ENCODE data around the gene NID1. TPM values are rescaled to one million over a fixed set of nuclear protein-coding genes. Genes with fewer than 3 reads are reported as not detected.

Gene NID1
- total RNA-seq, 2 experiments from 2014 or later, result 0.05 to 0.07 TPM

GRCh38 chr1:235997931-235998330 is 67.0 kb downstream of the NID1 start:
- peak overlapping the region; percentile 89 for H3K27ac Mint-ChIP-seq
- no peaks in the 10 kb centered on the region for H3K9me3 Mint-ChIP-seq
- H3K36me3 Mint-ChIP-seq, result no peaks in the 10 kb centered on the region
- intact Hi-C loops (cut with micrococcal nuclease), result loop anchor here (2.0 to 10.0 kb wide), 7 partner anchors 27 to 527 kb away; partner anchors contain the start of genes GNG4 and LGALS8
- DNase-seq, result no peak
- POLR2A ChIA-PET, result no interaction called here
- H3K4me3 Mint-ChIP-seq, result no peak overlapping the region
- peaks cover 44% of the 10 kb centered on the region for H3K4me1 Mint-ChIP-seq (ENCODE audit: low read depth)
- H3K27me3 Mint-ChIP-seq, result no peaks in the 10 kb centered on the region
- CTCF ChIA-PET, result interaction anchor here (1.5 to 2.8 kb wide), 2 partner anchors 26 to 69 kb away, joined by 3 to 22 read pairs; no protein-coding TSS in a partner anchor

GRCh38 chr1:235997049-235997448 is 67.8 kb downstream of the NID1 start:
- H3K36me3 Mint-ChIP-seq, result no peaks in the 10 kb centered on the region
- ChIA-PET POLR2A (no interaction called here), CTCF (no interaction called here)
- H3K4me3 Mint-ChIP-seq, result no peak overlapping the region
- no peaks in the 10 kb centered on the region for H3K9me3 Mint-ChIP-seq
- H3K27ac Mint-ChIP-seq, result no peak overlapping the region
- intact Hi-C loops (cut with micrococcal nuclease), result loop anchor here (10.0 kb wide), 2 partner anchors 352 to 528 kb away; partner anchors contain the start of genes GNG4 and LGALS8
- DNase-seq, result no peak
- peaks cover 44% of the 10 kb centered on the region for H3K4me1 Mint-ChIP-seq (ENCODE audit: low read depth)
- H3K27me3 Mint-ChIP-seq, result no peaks in the 10 kb centered on the region

GRCh38 chr1:235996048-235996785 is 68.7 kb downstream of the NID1 start:
- Mint-ChIP-seq H3K36me3 (no peaks in the 10 kb centered on the region), H3K27ac (no peak overlapping the region), H3K4me1 (ENCODE audit: low read depth) (peaks cover 37% of the 10 kb centered on the region), H3K27me3 (no peaks in the 10 kb centered on the region), H3K9me3 (no peaks in the 10 kb centered on the region), H3K4me3 (no peak overlapping the region)
- POLR2A ChIA-PET, result interaction anchor here (1.0 kb wide), 1 partner anchor 22 kb away, joined by 4 read pairs; no protein-coding TSS in a partner anchor
- CTCF ChIA-PET, result interaction anchor here (2.1 kb wide), 1 partner anchor 24 kb away, joined by 11 read pairs; no protein-coding TSS in a partner anchor
- intact Hi-C loops (cut with micrococcal nuclease), result loop anchor here (10.0 kb wide), 2 partner anchors 351 to 529 kb away; partner anchors contain the start of genes GNG4 and LGALS8
- DNase-seq, result peak; percentile 25

GRCh38 chr1:235995511-235995910 is 69.4 kb downstream of the NID1 start:
- H3K27me3 Mint-ChIP-seq, result no peaks in the 10 kb centered on the region
- no peak overlapping the region for H3K4me3 Mint-ChIP-seq
- peaks cover 32% of the 10 kb centered on the region for H3K4me1 Mint-ChIP-seq (ENCODE audit: low read depth)
- ChIA-PET CTCF (interaction anchor here (1.0 to 2.1 kb wide), 2 partner anchors 11 to 24 kb away, joined by 3 to 11 read pairs; no protein-coding TSS in a partner anchor), POLR2A (interaction anchor here (1.0 kb wide), 1 partner anchor 21 kb away, joined by 4 read pairs; no protein-coding TSS in a partner anchor)
- H3K27ac Mint-ChIP-seq, result no peak overlapping the region
- intact Hi-C loops (cut with micrococcal nuclease), result loop anchor here (10.0 kb wide), 2 partner anchors 351 to 529 kb away; partner anchors contain the start of genes GNG4 and LGALS8
- no peak for DNase-seq
- H3K9me3 Mint-ChIP-seq, result no peaks in the 10 kb centered on the region
- H3K36me3 Mint-ChIP-seq, result no peaks in the 10 kb centered on the region

GRCh38 chr1:235993652-235994051 is 71.2 kb downstream of the NID1 start:
- peaks cover 8% of the 10 kb centered on the region for H3K9me3 Mint-ChIP-seq
- ChIA-PET CTCF (no interaction called here), POLR2A (no interaction called here)
- H3K27ac Mint-ChIP-seq, result no peak overlapping the region
- intact Hi-C loops (cut with micrococcal nuclease), result loop anchor here (10.0 kb wide), 2 partner anchors 349 to 531 kb away; partner anchors contain the start of genes GNG4 and LGALS8
- no peaks in the 10 kb centered on the region for H3K27me3 Mint-ChIP-seq
- no peak for DNase-seq
- H3K36me3 Mint-ChIP-seq, result peaks cover 2% of the 10 kb centered on the region
- peaks cover 13% of the 10 kb centered on the region for H3K4me1 Mint-ChIP-seq (ENCODE audit: low read depth)
- H3K4me3 Mint-ChIP-seq, result no peak overlapping the region

- no peak for DNase-seq
- H3K4me3 Mint-ChIP-seq, result no peak overlapping the region
- no peak overlapping the region for H3K27ac Mint-ChIP-seq
- ChIA-PET POLR2A (no interaction called here), CTCF (no interaction called here)
- intact Hi-C loops (cut with micrococcal nuclease), result loop anchor here (10.0 kb wide), 2 partner anchors 348 to 532 kb away; partner anchors contain the start of genes GNG4 and LGALS8
- H3K9me3 Mint-ChIP-seq, result peaks cover 9% of the 10 kb centered on the region
- H3K4me1 Mint-ChIP-seq (ENCODE audit: low read depth), result peaks cover 7% of the 10 kb centered on the region
- H3K27me3 Mint-ChIP-seq, result no peaks in the 10 kb centered on the region
- peaks cover 2% of the 10 kb centered on the region for H3K36me3 Mint-ChIP-seq
Measured at GRCh38 chr1:235992868-235993267, 72.0 kb downstream of the NID1 start.

- ChIA-PET POLR2A (no interaction called here), CTCF (no interaction called here)
- H3K27me3 Mint-ChIP-seq, result no peaks in the 10 kb centered on the region
- no peak overlapping the region for H3K4me3 Mint-ChIP-seq
- DNase-seq, result no peak
- H3K9me3 Mint-ChIP-seq, result peaks cover 9% of the 10 kb centered on the region
- H3K36me3 Mint-ChIP-seq, result peaks cover 2% of the 10 kb centered on the region
- intact Hi-C loops (cut with micrococcal nuclease), result loop anchor here (10.0 kb wide), 2 partner anchors 348 to 532 kb away; partner anchors contain the start of genes GNG4 and LGALS8
- peaks cover 5% of the 10 kb centered on the region for H3K4me1 Mint-ChIP-seq (ENCODE audit: low read depth)
- no peak overlapping the region for H3K27ac Mint-ChIP-seq
Measured at GRCh38 chr1:235992346-235992745, 72.5 kb downstream of the NID1 start.

- ChIA-PET CTCF (no interaction called here), POLR2A (no interaction called here)
- no peak overlapping the region for H3K4me3 Mint-ChIP-seq
- DNase-seq, result no peak
- H3K4me1 Mint-ChIP-seq (ENCODE audit: low read depth), result no peaks in the 10 kb centered on the region
- peaks cover 2% of the 10 kb centered on the region for H3K36me3 Mint-ChIP-seq
- peaks cover 9% of the 10 kb centered on the region for H3K9me3 Mint-ChIP-seq
- no peak overlapping the region for H3K27ac Mint-ChIP-seq
- intact Hi-C loops (cut with micrococcal nuclease), result loop anchor here (10.0 kb wide), 2 partner anchors 346 to 534 kb away; partner anchors contain the start of genes GNG4 and LGALS8
- no peaks in the 10 kb centered on the region for H3K27me3 Mint-ChIP-seq
Measured at GRCh38 chr1:235990330-235990795, 74.5 kb downstream of the NID1 start.

- intact Hi-C loops (cut with micrococcal nuclease), result no loop called here
- Mint-ChIP-seq H3K4me1 (ENCODE audit: low read depth) (no peaks in the 10 kb centered on the region), H3K9me3 (peaks cover 9% of the 10 kb centered on the region), H3K36me3 (peaks cover 2% of the 10 kb centered on the region), H3K27me3 (no peaks in the 10 kb centered on the region), H3K27ac (no peak overlapping the region), H3K4me3 (no peak overlapping the region)
- ChIA-PET CTCF (no interaction called here), POLR2A (no interaction called here)
- DNase-seq, result no peak
Measured at GRCh38 chr1:235989105-235989504, 75.8 kb downstream of the NID1 start.

- intact Hi-C loops (cut with micrococcal nuclease), result no loop called here
- Mint-ChIP-seq H3K4me1 (ENCODE audit: low read depth) (no peaks in the 10 kb centered on the region), H3K36me3 (peaks cover 2% of the 10 kb centered on the region), H3K9me3 (peaks cover 9% of the 10 kb centered on the region), H3K27me3 (no peaks in the 10 kb centered on the region), H3K27ac (no peak overlapping the region), H3K4me3 (no peak overlapping the region)
- ChIA-PET CTCF (no interaction called here), POLR2A (no interaction called here)
- DNase-seq, result no peak
Measured at GRCh38 chr1:235986869-235987268, 78.0 kb downstream of the NID1 start.

- no peaks in the 10 kb centered on the region for H3K36me3 Mint-ChIP-seq
- no peaks in the 10 kb centered on the region for H3K4me1 Mint-ChIP-seq (ENCODE audit: low read depth)
- no peaks in the 10 kb centered on the region for H3K27me3 Mint-ChIP-seq
- intact Hi-C loops (cut with micrococcal nuclease), result no loop called here
- H3K9me3 Mint-ChIP-seq, result peaks cover 3% of the 10 kb centered on the region
- H3K27ac Mint-ChIP-seq, result no peak overlapping the region
- ChIA-PET CTCF (interaction anchor here (1.6 kb wide), 1 partner anchor 12 kb away, joined by 6 read pairs; no protein-coding TSS in a partner anchor), POLR2A (interaction anchor here (0.6 kb wide), 1 partner anchor 24 kb away, joined by 3 read pairs; no protein-coding TSS in a partner anchor)
- no peak for DNase-seq
- no peak overlapping the region for H3K4me3 Mint-ChIP-seq
Measured at GRCh38 chr1:235984041-235984825, 80.7 kb downstream of the NID1 start.

- Mint-ChIP-seq H3K27ac (no peak overlapping the region), H3K36me3 (no peaks in the 10 kb centered on the region), H3K27me3 (no peaks in the 10 kb centered on the region), H3K4me3 (no peak overlapping the region), H3K9me3 (no peaks in the 10 kb centered on the region), H3K4me1 (ENCODE audit: low read depth) (no peaks in the 10 kb centered on the region)
- DNase-seq, result no peak
- CTCF ChIA-PET, result interaction anchor here (1.9 kb wide), 1 partner anchor 10 kb away, joined by 7 read pairs; no protein-coding TSS in a partner anchor
- POLR2A ChIA-PET, result no interaction called here
- intact Hi-C loops (cut with micrococcal nuclease), result no loop called here
Measured at GRCh38 chr1:235980976-235981375, 83.9 kb downstream of the NID1 start.
